Measurements from ENCODE around the gene LAYN.

LAYN gene

GRCh38 chr11:111520560-111520959 is 20.0 kb upstream of the LAYN start:
- no peak for DNase-seq (ENCODE audit: low read depth in 1 of 2, low spot score in 1 of 2)
- no peak for TF ChIP-seq JUND (IDR thresholded peaks at IDR 0.05; ENCODE audit: low read depth)
- in situ Hi-C loops (cut with HindIII; ENCODE audit: low pct_unique_long_range_greater_than_20kb, low sequenced_read_pairs) = no loop called here

DNA sequence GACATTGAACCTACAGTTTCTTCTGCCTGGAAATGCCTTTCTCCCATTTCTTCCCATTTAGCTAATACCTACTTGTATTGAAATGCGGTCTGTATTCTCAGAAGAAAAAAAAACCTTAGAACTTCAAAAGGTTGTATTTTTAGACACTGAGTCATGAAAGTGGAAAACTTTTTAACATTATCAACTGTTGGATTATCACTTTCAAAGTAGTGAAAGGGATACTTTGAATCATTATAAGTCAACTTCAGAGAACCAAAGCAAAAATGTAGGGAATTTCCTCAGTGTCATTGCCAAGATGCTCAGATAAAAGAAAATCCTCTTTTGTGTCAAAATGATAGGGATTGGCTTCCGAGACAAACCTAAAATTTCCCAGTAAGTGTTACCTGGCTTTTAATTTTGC is 19.4 kb upstream of the LAYN start:
- no peak for TF ChIP-seq JUND (IDR thresholded peaks at IDR 0.05; ENCODE audit: low read depth)
- in situ Hi-C loops (cut with HindIII; ENCODE audit: low pct_unique_long_range_greater_than_20kb, low sequenced_read_pairs) = no loop called here
- no peak for DNase-seq (ENCODE audit: low read depth in 1 of 2, low spot score in 1 of 2)

- in situ Hi-C loops (cut with HindIII; ENCODE audit: low pct_unique_long_range_greater_than_20kb, low sequenced_read_pairs) = no loop called here
- no peak for TF ChIP-seq JUND (IDR thresholded peaks at IDR 0.05; ENCODE audit: low read depth)
- DNase-seq (ENCODE audit: low read depth in 1 of 2, low spot score in 1 of 2) = no peak
Observed at GRCh38 chr11:111522426-111522825, 18.1 kb upstream of the LAYN start.

GRCh38 chr11:111523343-111523742 is 17.2 kb upstream of the LAYN start:
- in situ Hi-C loops (cut with HindIII; ENCODE audit: low pct_unique_long_range_greater_than_20kb, low sequenced_read_pairs) = no loop called here
- no peak for TF ChIP-seq JUND (IDR thresholded peaks at IDR 0.05; ENCODE audit: low read depth)
- DNase-seq (ENCODE audit: low read depth in 1 of 2, low spot score in 1 of 2) = no peak

DNA sequence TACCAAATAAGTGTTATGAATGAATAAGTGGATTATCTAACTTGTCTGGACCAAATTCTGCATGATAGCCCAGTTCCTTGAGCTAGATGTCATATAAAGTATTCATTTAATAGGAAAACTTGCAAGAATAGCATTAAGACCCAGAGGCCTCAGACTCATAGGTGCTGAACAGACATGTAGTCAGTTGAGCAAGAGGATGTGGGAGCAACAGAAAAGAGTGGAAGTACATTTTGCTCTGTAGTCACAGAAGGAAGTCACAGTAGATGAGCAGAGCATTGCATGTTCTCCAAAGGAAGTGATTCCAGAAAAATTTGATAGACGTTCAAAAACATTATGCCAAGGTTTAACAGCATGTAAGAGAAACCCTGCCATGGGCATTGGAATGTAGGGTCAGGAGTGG is 16.5 kb upstream of the LAYN start:
- in situ Hi-C loops (cut with HindIII; ENCODE audit: low pct_unique_long_range_greater_than_20kb, low sequenced_read_pairs) = no loop called here
- no peak for TF ChIP-seq JUND (IDR thresholded peaks at IDR 0.05; ENCODE audit: low read depth)
- DNase-seq (ENCODE audit: low read depth in 1 of 2, low spot score in 1 of 2) = no peak

- no peak for DNase-seq (ENCODE audit: low read depth in 1 of 2, low spot score in 1 of 2)
- in situ Hi-C loops (cut with HindIII; ENCODE audit: low pct_unique_long_range_greater_than_20kb, low sequenced_read_pairs) = no loop called here
- TF ChIP-seq JUND (IDR thresholded peaks at IDR 0.05; ENCODE audit: low read depth) = no peak
Observed at GRCh38 chr11:111525456-111525855, 15.1 kb upstream of the LAYN start.

DNA sequence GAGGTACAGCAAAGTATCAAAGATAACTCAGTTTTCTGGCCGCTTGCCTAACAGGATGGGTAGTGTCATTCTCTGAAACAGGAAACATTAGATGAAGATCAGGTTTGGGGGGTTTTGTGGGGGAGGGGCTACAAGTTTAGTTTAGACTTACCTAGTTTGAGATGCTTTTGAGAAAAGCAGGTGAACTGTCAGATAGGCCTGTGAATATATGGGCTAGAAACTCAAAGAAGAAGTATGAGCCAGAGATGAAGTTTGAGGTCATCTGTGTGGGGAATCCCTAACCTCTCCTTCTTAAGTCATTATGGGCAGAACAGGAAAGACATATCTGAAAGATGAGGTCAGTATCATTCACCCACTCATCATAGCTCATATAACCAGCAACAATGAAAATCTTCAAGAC is 14.0 kb upstream of the LAYN start:
- no peak for TF ChIP-seq JUND (IDR thresholded peaks at IDR 0.05; ENCODE audit: low read depth)
- DNase-seq (ENCODE audit: low read depth in 1 of 2, low spot score in 1 of 2) = no peak
- in situ Hi-C loops (cut with HindIII; ENCODE audit: low pct_unique_long_range_greater_than_20kb, low sequenced_read_pairs) = no loop called here

DNA sequence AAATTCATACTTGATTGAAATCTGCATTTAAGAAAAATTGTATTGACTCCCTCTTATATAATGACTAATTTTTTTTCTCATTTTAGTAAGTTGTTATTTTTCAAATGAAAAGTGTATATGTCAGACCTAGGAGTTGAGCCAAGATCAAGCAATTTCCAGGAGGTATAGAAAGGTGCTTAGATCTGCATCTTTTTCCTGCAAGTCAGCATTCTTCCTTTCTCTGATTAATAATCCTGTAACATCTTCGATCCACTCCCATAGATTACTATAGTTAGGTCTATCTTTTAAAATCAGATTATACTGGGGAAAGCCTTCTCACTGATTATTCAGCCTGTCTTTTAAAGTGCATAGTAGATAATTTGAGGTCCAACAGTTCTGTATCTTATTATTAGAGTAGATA is 13.2 kb upstream of the LAYN start:
- DNase-seq (ENCODE audit: low read depth in 1 of 2, low spot score in 1 of 2) = no peak
- no peak for TF ChIP-seq JUND (IDR thresholded peaks at IDR 0.05; ENCODE audit: low read depth)
- in situ Hi-C loops (cut with HindIII; ENCODE audit: low pct_unique_long_range_greater_than_20kb, low sequenced_read_pairs) = no loop called here

DNA sequence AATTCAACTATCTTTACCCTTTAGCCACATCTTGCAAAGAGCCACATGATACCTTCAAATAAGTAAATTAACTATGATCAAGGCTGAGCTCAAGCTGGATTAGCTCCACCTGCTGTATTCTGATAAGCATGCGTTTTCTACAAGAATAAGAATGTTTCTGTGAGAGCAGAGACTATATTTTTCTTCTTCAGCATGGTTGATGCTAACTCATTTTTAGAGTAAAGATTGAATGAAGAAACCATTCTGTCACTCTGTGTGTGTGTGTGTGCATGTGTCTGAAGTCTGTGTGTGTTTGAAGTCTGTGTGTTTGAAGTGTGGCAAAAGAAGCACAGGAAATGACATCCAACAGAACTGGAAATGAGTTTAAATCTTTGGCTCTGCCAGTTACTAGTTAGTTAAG is 12.0 kb upstream of the LAYN start:
- no peak for TF ChIP-seq JUND (IDR thresholded peaks at IDR 0.05; ENCODE audit: low read depth)
- in situ Hi-C loops (cut with HindIII; ENCODE audit: low pct_unique_long_range_greater_than_20kb, low sequenced_read_pairs) = no loop called here
- DNase-seq (ENCODE audit: low read depth in 1 of 2, low spot score in 1 of 2) = no peak

GRCh38 chr11:111530091-111530490 is 10.4 kb upstream of the LAYN start:
- TF ChIP-seq JUND (IDR thresholded peaks at IDR 0.05; ENCODE audit: low read depth) = no peak
- in situ Hi-C loops (cut with HindIII; ENCODE audit: low pct_unique_long_range_greater_than_20kb, low sequenced_read_pairs) = no loop called here
- DNase-seq (ENCODE audit: low read depth in 1 of 2, low spot score in 1 of 2) = no peak

- TF ChIP-seq JUND (IDR thresholded peaks at IDR 0.05; ENCODE audit: low read depth) = no peak
- in situ Hi-C loops (cut with HindIII; ENCODE audit: low pct_unique_long_range_greater_than_20kb, low sequenced_read_pairs) = no loop called here
- no peak for DNase-seq (ENCODE audit: low read depth in 1 of 2, low spot score in 1 of 2)
Observed at GRCh38 chr11:111531136-111531535, 9.4 kb upstream of the LAYN start.

- no peak for DNase-seq (ENCODE audit: low read depth in 1 of 2, low spot score in 1 of 2)
- in situ Hi-C loops (cut with HindIII; ENCODE audit: low pct_unique_long_range_greater_than_20kb, low sequenced_read_pairs) = no loop called here
- no peak for TF ChIP-seq JUND (IDR thresholded peaks at IDR 0.05; ENCODE audit: low read depth)
Observed at GRCh38 chr11:111531687-111532364, 8.7 kb upstream of the LAYN start.

DNA sequence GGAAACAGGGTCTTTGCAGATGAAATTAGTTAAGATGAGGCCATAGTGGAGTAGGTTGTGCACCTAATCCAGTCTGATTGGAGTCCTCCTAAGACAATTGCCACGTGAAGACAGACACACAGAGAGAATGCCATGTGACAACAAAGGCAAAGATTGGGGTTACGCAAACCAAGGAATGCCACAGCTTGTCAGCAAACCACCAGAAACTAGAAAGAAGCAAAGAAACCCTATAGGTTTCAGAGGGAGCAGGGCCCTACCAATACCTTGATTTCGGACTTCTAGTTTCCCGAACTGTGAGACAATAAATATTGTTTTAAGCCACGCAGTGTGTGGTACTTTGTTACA is 8.2 kb upstream of the LAYN start:
- in situ Hi-C loops (cut with HindIII; ENCODE audit: low pct_unique_long_range_greater_than_20kb, low sequenced_read_pairs) = no loop called here
- DNase-seq (ENCODE audit: low read depth in 1 of 2, low spot score in 1 of 2) = no peak

DNA sequence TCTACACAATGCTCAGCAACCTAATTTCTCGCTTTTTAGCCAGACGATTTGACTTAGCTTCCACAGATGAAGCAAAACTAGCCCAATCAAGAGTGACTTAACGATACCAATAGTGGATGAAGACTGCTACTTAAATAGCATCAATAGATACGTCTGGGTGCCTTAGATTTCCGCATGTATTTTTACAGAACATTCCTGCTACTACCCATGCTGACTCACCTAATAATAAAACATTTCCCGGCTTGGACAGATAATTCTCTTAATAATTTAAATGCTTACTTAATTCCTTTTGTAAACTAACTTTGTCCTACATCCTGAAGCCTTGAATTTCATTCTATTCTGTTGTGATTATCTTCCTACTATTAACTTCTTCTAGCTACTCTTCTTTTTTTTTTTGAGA is 5.2 kb upstream of the LAYN start:
- DNase-seq (ENCODE audit: low read depth in 1 of 2, low spot score in 1 of 2) = no peak
- in situ Hi-C loops (cut with HindIII; ENCODE audit: low pct_unique_long_range_greater_than_20kb, low sequenced_read_pairs) = no loop called here
- TF ChIP-seq JUND (IDR thresholded peaks at IDR 0.05; ENCODE audit: low read depth) = no peak

More for the DNA sequence above, 8.2 kb upstream of the LAYN start:
- TF ChIP-seq JUND (IDR thresholded peaks at IDR 0.05; ENCODE audit: low read depth) = no peak

Data from T47D (cell line).